ENCODE measurements around the gene PIP4K2A.

Gene PIP4K2A

GRCh38 chr10:22588462-22588861 lies 125.9 kb downstream of the PIP4K2A start:
- H3K14ac ChIP-seq (ENCODE audit: low read length): no peak overlapping the region
- H4K8ac ChIP-seq (ENCODE audit: low read depth, low read length): no peak overlapping the region
- no peak overlapping the region for H3K18ac ChIP-seq (ENCODE audit: low read length)
- H3K4me2 ChIP-seq (ENCODE audit: low read length): no peak overlapping the region
- H3K4ac ChIP-seq (ENCODE audit: low read depth, low read length): no peak overlapping the region
- no peaks in the 10 kb centered on the region for H3K79me2 ChIP-seq (ENCODE audit: control insufficient read depth, insufficient read depth, low read length, poor library complexity)
- H3K9me3 ChIP-seq (ENCODE audit: insufficient read depth, low read depth, low read length): no peaks in the 10 kb centered on the region
- no peak overlapping the region for H3K23ac ChIP-seq (ENCODE audit: low read length)
- H2AFZ ChIP-seq (ENCODE audit: insufficient read depth, low read length, poor library complexity): no peak overlapping the region
- no peak overlapping the region for H3K27ac ChIP-seq (ENCODE audit: low read depth, low read length)
- no peak overlapping the region for H2BK5ac ChIP-seq (ENCODE audit: low read depth, low read length, poor library complexity)
- H3K9ac ChIP-seq (ENCODE audit: low read length): no peak overlapping the region
- no peak overlapping the region for H2AK5ac ChIP-seq (ENCODE audit: low read length)
- H3K4me3 ChIP-seq (ENCODE audit: low read depth, low read length): no peak overlapping the region
- H4K12ac ChIP-seq (ENCODE audit: low read depth, low read length): no peak overlapping the region
- no peak overlapping the region for H2BK12ac ChIP-seq (ENCODE audit: low read length)
- no peak for DNase-seq
- H3K79me1 ChIP-seq (ENCODE audit: low read length): no peaks in the 10 kb centered on the region
- WGBS (ENCODE audit: extremely low coverage, insufficient coverage, insufficient read length): no CpG with 5 or more reads among the region's 1 CpG
- H3K27me3 ChIP-seq (ENCODE audit: insufficient read depth, low read length): no peaks in the 10 kb centered on the region
- H3K36me3 ChIP-seq (ENCODE audit: control insufficient read depth in 1 of 2, insufficient read depth in 2 of 2, low read length in 2 of 2): peaks cover 16 to 18% of the 10 kb centered on the region in 2 experiments
- H3K4me1 ChIP-seq (ENCODE audit: control insufficient read depth in 1 of 2, insufficient read depth in 2 of 2, low read length in 2 of 2): no peaks in the 10 kb centered on the region
- H4K91ac ChIP-seq (ENCODE audit: low read depth, low read length): no peak overlapping the region
- no peak overlapping the region for H2BK120ac ChIP-seq (ENCODE audit: insufficient read depth, low read length, poor library complexity)

GRCh38 chr10:22583683-22584082 lies 130.7 kb downstream of the PIP4K2A start:
- no peak overlapping the region for H3K18ac ChIP-seq (ENCODE audit: low read length)
- H3K27me3 ChIP-seq (ENCODE audit: insufficient read depth, low read length): no peaks in the 10 kb centered on the region
- no peaks in the 10 kb centered on the region for H3K79me1 ChIP-seq (ENCODE audit: low read length)
- H3K4me2 ChIP-seq (ENCODE audit: low read length): no peak overlapping the region
- H3K27ac ChIP-seq (ENCODE audit: low read depth, low read length): no peak overlapping the region
- no peak overlapping the region for H4K8ac ChIP-seq (ENCODE audit: low read depth, low read length)
- no peak overlapping the region for H4K12ac ChIP-seq (ENCODE audit: low read depth, low read length)
- no peak overlapping the region for H2AK5ac ChIP-seq (ENCODE audit: low read length)
- H3K4me3 ChIP-seq (ENCODE audit: low read depth, low read length): no peak overlapping the region
- H2BK5ac ChIP-seq (ENCODE audit: low read depth, low read length, poor library complexity): no peak overlapping the region
- no peak overlapping the region for H3K14ac ChIP-seq (ENCODE audit: low read length)
- H4K91ac ChIP-seq (ENCODE audit: low read depth, low read length): no peak overlapping the region
- no peak overlapping the region for H3K9ac ChIP-seq (ENCODE audit: low read length)
- no peak overlapping the region for H2BK12ac ChIP-seq (ENCODE audit: low read length)
- no peak overlapping the region for H2BK120ac ChIP-seq (ENCODE audit: insufficient read depth, low read length, poor library complexity)
- no peaks in the 10 kb centered on the region for H3K9me3 ChIP-seq (ENCODE audit: insufficient read depth, low read depth, low read length)
- no peak overlapping the region for H3K4ac ChIP-seq (ENCODE audit: low read depth, low read length)
- H3K4me1 ChIP-seq (ENCODE audit: control insufficient read depth in 1 of 2, insufficient read depth in 2 of 2, low read length in 2 of 2): peaks cover 0 to 5% of the 10 kb centered on the region in 2 experiments
- H3K23ac ChIP-seq (ENCODE audit: low read length): no peak overlapping the region
- no CpG with 5 or more reads among the region's 5 CpGs for WGBS (ENCODE audit: extremely low coverage, insufficient coverage, insufficient read length)
- peaks cover 3% of the 10 kb centered on the region for H3K79me2 ChIP-seq (ENCODE audit: control insufficient read depth, insufficient read depth, low read length, poor library complexity)
- DNase-seq: no peak
- no peak overlapping the region for H2AFZ ChIP-seq (ENCODE audit: insufficient read depth, low read length, poor library complexity)
- peaks cover 14 to 18% of the 10 kb centered on the region in 2 experiments for H3K36me3 ChIP-seq (ENCODE audit: control insufficient read depth in 1 of 2, insufficient read depth in 2 of 2, low read length in 2 of 2)

GRCh38 chr10:22581461-22581860 lies 132.9 kb downstream of the PIP4K2A start:
- Histone ChIP-seq H4K12ac (ENCODE audit: low read depth, low read length) (no peak overlapping the region), H2AK5ac (ENCODE audit: low read length) (no peak overlapping the region), H3K9me3 (ENCODE audit: insufficient read depth, low read depth, low read length) (peaks cover 2% of the 10 kb centered on the region), H2BK12ac (ENCODE audit: low read length) (no peak overlapping the region), H3K4me1 (ENCODE audit: control insufficient read depth in 1 of 2, insufficient read depth in 2 of 2, low read length in 2 of 2) (peaks cover 0 to 5% of the 10 kb centered on the region in 2 experiments), H3K4ac (ENCODE audit: low read depth, low read length) (no peak overlapping the region), H3K27me3 (ENCODE audit: insufficient read depth, low read length) (no peaks in the 10 kb centered on the region), H2BK5ac (ENCODE audit: low read depth, low read length, poor library complexity) (no peak overlapping the region), H3K18ac (ENCODE audit: low read length) (no peak overlapping the region), H3K9ac (ENCODE audit: low read length) (no peak overlapping the region), H4K91ac (ENCODE audit: low read depth, low read length) (no peak overlapping the region), H3K79me1 (ENCODE audit: low read length) (no peaks in the 10 kb centered on the region), H3K14ac (ENCODE audit: low read length) (no peak overlapping the region), H3K4me2 (ENCODE audit: low read length) (no peak overlapping the region), H3K36me3 (ENCODE audit: control insufficient read depth in 1 of 2, insufficient read depth in 2 of 2, low read length in 2 of 2) (peaks cover 20 to 21% of the 10 kb centered on the region in 2 experiments), H3K79me2 (ENCODE audit: control insufficient read depth, insufficient read depth, low read length, poor library complexity) (peaks cover 3% of the 10 kb centered on the region), H3K27ac (ENCODE audit: low read depth, low read length) (no peak overlapping the region), H4K8ac (ENCODE audit: low read depth, low read length) (no peak overlapping the region), H3K4me3 (ENCODE audit: low read depth, low read length) (no peak overlapping the region), H2AFZ (ENCODE audit: insufficient read depth, low read length, poor library complexity) (no peak overlapping the region), H3K23ac (ENCODE audit: low read length) (no peak overlapping the region), H2BK120ac (ENCODE audit: insufficient read depth, low read length, poor library complexity) (no peak overlapping the region)
- WGBS (ENCODE audit: extremely low coverage, insufficient coverage, insufficient read length): no CpG with 5 or more reads among the region's 2 CpGs
- no peak for DNase-seq

- Histone ChIP-seq H3K4me2 (ENCODE audit: low read length) (no peak overlapping the region), H3K79me1 (ENCODE audit: low read length) (no peaks in the 10 kb centered on the region), H2AFZ (ENCODE audit: insufficient read depth, low read length, poor library complexity) (no peak overlapping the region), H4K12ac (ENCODE audit: low read depth, low read length) (no peak overlapping the region), H3K9me3 (ENCODE audit: insufficient read depth, low read depth, low read length) (peaks cover 2% of the 10 kb centered on the region), H3K4ac (ENCODE audit: low read depth, low read length) (no peak overlapping the region), H3K27me3 (ENCODE audit: insufficient read depth, low read length) (no peaks in the 10 kb centered on the region), H2BK120ac (ENCODE audit: insufficient read depth, low read length, poor library complexity) (no peak overlapping the region), H4K8ac (ENCODE audit: low read depth, low read length) (no peak overlapping the region), H3K79me2 (ENCODE audit: control insufficient read depth, insufficient read depth, low read length, poor library complexity) (peaks cover 3% of the 10 kb centered on the region), H2AK5ac (ENCODE audit: low read length) (no peak overlapping the region), H3K36me3 (ENCODE audit: control insufficient read depth in 1 of 2, insufficient read depth in 2 of 2, low read length in 2 of 2) (peaks cover 23 to 26% of the 10 kb centered on the region in 2 experiments), H2BK12ac (ENCODE audit: low read length) (no peak overlapping the region), H2BK5ac (ENCODE audit: low read depth, low read length, poor library complexity) (no peak overlapping the region), H3K23ac (ENCODE audit: low read length) (no peak overlapping the region), H3K4me1 (ENCODE audit: control insufficient read depth in 1 of 2, insufficient read depth in 2 of 2, low read length in 2 of 2) (peaks cover 0 to 5% of the 10 kb centered on the region in 2 experiments), H3K18ac (ENCODE audit: low read length) (no peak overlapping the region), H3K27ac (ENCODE audit: low read depth, low read length) (no peak overlapping the region), H3K14ac (ENCODE audit: low read length) (no peak overlapping the region), H3K9ac (ENCODE audit: low read length) (no peak overlapping the region), H3K4me3 (ENCODE audit: low read depth, low read length) (no peak overlapping the region), H4K91ac (ENCODE audit: low read depth, low read length) (no peak overlapping the region)
- no CpG with 5 or more reads among the region's 9 CpGs for WGBS (ENCODE audit: extremely low coverage, insufficient coverage, insufficient read length)
- no peak for DNase-seq
These were observed 133.7 kb downstream of the PIP4K2A start for GRCh38 chr10:22580711-22581110.

Data from trophoblast cell (in vitro differentiated cells and primary cell).